Testis (tissue), 3 donors: ENCODE results near the gene SLU7. TPM values are rescaled to one million over a fixed set of nuclear protein-coding genes. Genes with fewer than 3 reads are reported as not detected.
A peak's percentile ranks its signal among the peaks of the same experiment; 100 is the strongest.

Experiments used
- DNase-seq: peaks from one replicate; pipeline ENCODE4 v3.0.0-alpha.2; 2019
- H3K27ac ChIP-seq, 2 donors: fragments of 200-600 bp; sonication (generic); one replicate each; pipeline ENCODE4 v1.5.1; 2019
- H3K27me3 ChIP-seq: fragments of 200-600 bp; sonication (generic); one replicate; pipeline ENCODE4 v1.5.1; 2019
- H3K36me3 ChIP-seq: fragments of 200-600 bp; sonication (generic); one replicate; pipeline ENCODE4 v1.5.1; 2017; ENCODE audit warnings: low read depth; ENCODE audit errors: missing control alignments
- H3K4me1 ChIP-seq: fragments of 200-600 bp; sonication (generic); one replicate; pipeline ENCODE4 v1.5.1; 2019
- H3K4me3 ChIP-seq, 2 donors: fragments of 200-600 bp; sonication (generic); one replicate each; pipeline ENCODE4 v1.5.1; 2017 to 2019
- H3K9me3 ChIP-seq: fragments of 200-600 bp; sonication (generic); one replicate; pipeline ENCODE4 v1.5.1; 2017
- CTCF ChIP-seq, 3 experiments: fragments of 450-650 bp in 2 of 3; fragments of 200-600 bp in 1 of 3; sonication (generic) in 1 of 3; IDR thresholded peaks; one replicate each; pipeline ENCODE4 v1.5.1; 2016 to 2019; ENCODE audit warnings: antibody characterized with exemption in 3 of 3, mild to moderate bottlenecking in 2 of 3, moderate library complexity in 1 of 3
- POLR2A ChIP-seq: fragments of 450-650 bp; IDR thresholded peaks from one replicate; pipeline ENCODE4 v1.6.1; 2017; ENCODE audit warnings: antibody characterized with exemption, mild to moderate bottlenecking, moderate library complexity
- WGBS, 2 donors: methylation state at CpG; one replicate each; pipeline ENCODE4 v1.1.5; 2018; 5-methylcytosine and 5-hydroxymethylcytosine counted together
- intact Hi-C: fragments of 100-400 bp; cut with DNase I; formaldehyde crosslinking; loops from one replicate; pipeline ENCODE4 v1.15.1; 2023; ENCODE audit warnings: low total_unique reads
- polyA plus RNA-seq: library from polyadenylated mRNA; stranded (reverse); fragments of 350-450 nt; fragmentation: Illumina TruSeq; extraction: RNeasy Lipid Tissue Mini Kit (QIAGEN cat#74804); gene quantifications from one replicate; pipeline ENCODE4 v1.2.3, GENCODE V29; 2014; ENCODE audit warnings: low read depth, low replicate concordance; ENCODE audit not compliant: insufficient read depth
- total RNA-seq, 2 donors: library from RNA; depleted of rRNA; stranded (reverse); fragments of >200 nt; gene quantifications; one replicate each; pipeline ENCODE4 v1.2.3, GENCODE V29; 2016

The SLU7 gene
- total and polyA plus RNA-seq, 3 donors from 2014 or later = 60.1 to 100.0 (median 92.4) TPM

DNA sequence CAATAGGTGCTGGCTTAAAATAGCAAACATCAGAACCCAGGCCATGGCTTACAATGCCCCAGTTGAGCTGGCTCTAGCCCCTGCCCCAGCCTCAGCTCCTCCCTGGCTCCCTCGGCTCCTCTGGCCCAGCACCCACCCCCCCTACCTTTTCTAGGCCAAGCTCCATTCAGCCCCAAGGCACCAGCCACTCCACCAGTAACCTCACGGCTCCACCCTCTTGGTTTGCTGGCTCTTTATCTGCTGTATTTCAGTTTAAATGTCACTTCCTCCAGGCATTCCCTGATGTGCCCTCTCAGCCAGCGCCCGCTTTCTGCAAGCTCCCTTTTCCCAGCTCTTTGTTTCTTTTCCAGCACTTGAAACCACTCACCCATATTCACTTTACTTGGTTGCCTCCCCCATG, 59.1 kb downstream of the SLU7 start:
- Histone ChIP-seq H3K4me3 (no peak overlapping the region), H3K4me1 (peaks cover 38% of the 10 kb centered on the region), H3K36me3 (no peaks in the 10 kb centered on the region), H3K27ac (no peak overlapping the region), H3K9me3 (no peaks in the 10 kb centered on the region), H3K27me3 (no peaks in the 10 kb centered on the region)
- DNase-seq = no peak
- no peak for TF ChIP-seq POLR2A
- no peak for TF ChIP-seq CTCF (IDR thresholded peaks at IDR 0.05)
- WGBS, 2 donors = 72 to 74% methylated on average over 4 of the region's 4 CpGs
- intact Hi-C loops = no loop called here

DNA sequence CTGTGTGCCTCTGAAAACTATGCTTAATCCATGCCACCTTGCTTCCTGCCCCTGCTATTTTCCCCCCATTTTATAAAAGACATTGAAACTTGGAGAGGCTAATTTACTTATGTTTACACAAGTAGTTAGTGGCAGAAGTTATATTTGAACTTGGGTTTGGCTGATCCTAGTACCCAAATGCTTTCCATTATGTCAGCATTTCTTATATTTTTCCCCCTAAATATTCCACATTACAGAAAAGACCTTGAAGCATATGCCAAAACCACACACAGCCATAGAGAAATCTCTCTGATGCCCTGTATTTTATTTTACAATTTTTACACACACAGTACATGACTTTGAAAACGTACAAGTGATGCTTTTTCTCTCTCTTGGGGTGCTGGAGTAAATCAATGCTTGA, 59.6 kb downstream of the SLU7 start:
- no peak for TF ChIP-seq POLR2A
- no peak for TF ChIP-seq CTCF (IDR thresholded peaks at IDR 0.05)
- Histone ChIP-seq H3K36me3 (no peaks in the 10 kb centered on the region), H3K4me1 (peaks cover 38% of the 10 kb centered on the region), H3K27ac (no peak overlapping the region), H3K9me3 (no peaks in the 10 kb centered on the region), H3K27me3 (no peaks in the 10 kb centered on the region), H3K4me3 (no peak overlapping the region)
- intact Hi-C loops = no loop called here
- DNase-seq = no peak
- 0 to 4% methylated on average over 1 of the region's 1 CpG for WGBS, 2 donors

DNA sequence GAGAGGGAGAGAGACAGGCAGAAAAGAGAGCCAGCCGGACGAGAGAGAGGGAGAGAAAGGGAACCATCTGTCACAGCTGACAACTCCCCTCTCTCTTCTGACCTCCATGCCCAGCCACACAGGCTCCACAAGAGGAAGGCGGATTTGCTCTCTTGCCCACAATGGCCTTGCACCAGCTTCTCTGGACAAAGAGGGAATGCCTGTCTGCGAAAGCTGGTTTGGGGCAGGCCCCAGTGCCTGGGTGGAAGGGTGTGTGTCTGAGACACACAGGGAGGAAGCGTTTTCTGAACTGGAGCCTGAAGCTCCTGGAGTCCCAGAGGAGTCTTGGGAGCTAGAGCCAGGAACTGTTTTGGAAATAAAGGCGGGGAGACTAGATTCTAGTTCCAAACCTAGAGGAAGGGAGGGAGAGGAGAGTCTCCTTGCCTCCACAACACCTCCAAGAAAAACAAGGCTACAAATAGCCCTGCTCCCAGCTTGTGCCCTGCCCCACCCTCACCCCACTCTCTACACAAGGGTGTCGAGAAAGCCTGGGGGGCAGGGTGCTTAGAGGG, 60.9 kb downstream of the SLU7 start:
- peak; percentile 54 for DNase-seq
- Histone ChIP-seq H3K36me3 (no peaks in the 10 kb centered on the region), H3K4me3 (no peak overlapping the region), H3K27ac (peak overlapping the region; percentile 42 to 76), H3K27me3 (no peaks in the 10 kb centered on the region), H3K4me1 (peaks cover 29% of the 10 kb centered on the region), H3K9me3 (no peaks in the 10 kb centered on the region)
- intact Hi-C loops = no loop called here
- WGBS, 2 donors = 44% methylated on average over 7 of the region's 7 CpGs
- TF ChIP-seq CTCF (IDR thresholded peaks at IDR 0.05) = no peak
- TF ChIP-seq POLR2A = no peak

DNA sequence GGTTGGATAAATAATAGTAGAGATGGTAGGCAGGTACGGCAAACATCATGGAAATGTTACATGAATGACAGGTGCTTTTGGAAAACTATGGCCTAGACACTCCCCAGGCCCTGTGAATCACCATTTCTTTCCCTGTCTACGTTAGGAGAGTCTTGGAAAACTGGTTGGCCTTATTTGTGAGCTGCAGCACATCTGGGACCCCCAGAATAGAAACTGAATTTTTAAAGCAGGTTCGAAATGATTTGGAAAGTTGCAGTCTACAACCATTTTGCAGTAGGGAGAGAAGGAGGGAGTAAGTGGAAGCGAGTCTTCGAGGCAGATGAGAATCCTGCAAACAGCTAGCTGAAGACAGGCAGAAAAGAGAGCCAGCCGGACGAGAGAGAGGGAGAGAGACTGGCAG, 61.5 kb downstream of the SLU7 start:
- peak overlapping the region in 1 of 2 donors; percentile 76 for H3K27ac ChIP-seq
- WGBS, 2 donors = 49 to 62% methylated on average over 7 of the region's 7 CpGs
- H3K4me3 ChIP-seq = no peak overlapping the region
- peaks cover 24% of the 10 kb centered on the region for H3K4me1 ChIP-seq
- TF ChIP-seq CTCF (IDR thresholded peaks at IDR 0.05) = no peak
- no peak for TF ChIP-seq POLR2A
- H3K27me3 ChIP-seq = no peaks in the 10 kb centered on the region
- no peaks in the 10 kb centered on the region for H3K9me3 ChIP-seq
- DNase-seq = no peak
- intact Hi-C loops = no loop called here
- no peaks in the 10 kb centered on the region for H3K36me3 ChIP-seq
